Hepatocyte (in vitro differentiated cells): ENCODE data around the gene TXNDC2. TPM values are rescaled to one million over a fixed set of nuclear protein-coding genes. Genes with fewer than 3 reads are reported as not detected.

Experiments
- DNase-seq: peaks from one replicate; pipeline ENCODE4 v3.0.0-alpha.2; 2016; ENCODE audit warnings: low spot score
- H2AFZ ChIP-seq: fragments of 200-600 bp; sonication (generic); 2 replicates; pipeline ENCODE4 v1.6.0; 2016; ENCODE audit warnings: antibody characterized with exemption, mild to moderate bottlenecking
- H3K27ac ChIP-seq: fragments of 200-600 bp; sonication (generic); 2 replicates; pipeline ENCODE4 v1.5.1; 2016; ENCODE audit warnings: mild to moderate bottlenecking
- H3K27me3 ChIP-seq: fragments of 200-600 bp; sonication (generic); 2 replicates; pipeline ENCODE4 v1.6.1; 2016
- H3K36me3 ChIP-seq: fragments of 200-600 bp; sonication (generic); replicated peaks from 2 replicates; pipeline ENCODE4 v1.5.1; 2016; ENCODE audit warnings: low read depth; ENCODE audit not compliant: insufficient read depth
- H3K4me1 ChIP-seq: fragments of 200-600 bp; sonication (generic); 2 replicates; pipeline ENCODE4 v1.5.1; 2016; ENCODE audit warnings: mild to moderate bottlenecking, moderate library complexity; ENCODE audit not compliant: insufficient read depth
- H3K4me2 ChIP-seq: fragments of 200-600 bp; sonication (generic); 2 replicates; pipeline ENCODE4 v1.6.0; 2016
- H3K4me3 ChIP-seq: fragments of 200-600 bp; sonication (generic); 2 replicates; pipeline ENCODE4 v1.5.1; 2016; ENCODE audit warnings: mild to moderate bottlenecking
- H3K79me2 ChIP-seq: fragments of 200-600 bp; sonication (generic); 2 replicates; pipeline ENCODE4 v1.6.0; 2017; ENCODE audit warnings: mild to moderate bottlenecking
- H3K9me2 ChIP-seq: fragments of 200-600 bp; sonication (generic); replicated peaks from 2 replicates; pipeline ENCODE4 v1.6.0; 2017; ENCODE audit warnings: mild to moderate bottlenecking; ENCODE audit not compliant: insufficient read depth
- H3K9me3 ChIP-seq: fragments of 200-600 bp; sonication (generic); 2 replicates; pipeline ENCODE4 v1.5.1; 2016; ENCODE audit warnings: low read depth, mild to moderate bottlenecking
- H4K20me1 ChIP-seq: fragments of 200-600 bp; sonication (generic); 2 replicates; pipeline ENCODE4 v1.6.0; 2016; ENCODE audit warnings: mild to moderate bottlenecking; ENCODE audit not compliant: insufficient read depth, poor library complexity, severe bottlenecking
- CTCF ChIP-seq: fragments of 200-600 bp; sonication (generic); IDR thresholded peaks from 2 replicates; pipeline ENCODE4 v1.5.1; 2016; ENCODE audit warnings: antibody characterized with exemption, mild to moderate bottlenecking; ENCODE audit not compliant: poor library complexity
- EZH2 ChIP-seq: fragments of 200-600 bp; sonication (generic); IDR thresholded peaks from 2 replicates; pipeline ENCODE4 v1.6.1; 2016; ENCODE audit warnings: antibody characterized with exemption, mild to moderate bottlenecking, borderline replicate concordance
- EZH2phosphoT487 ChIP-seq: fragments of 200-600 bp; sonication (generic); IDR thresholded peaks from one replicate; pipeline ENCODE4 v1.6.1; 2018; ENCODE audit warnings: antibody characterized with exemption, mild to moderate bottlenecking, low read depth, moderate library complexity; ENCODE audit not compliant: unreplicated experiment, severe bottlenecking
- WGBS: methylation state at CpG from one replicate; pipeline ENCODE4 v1.1.6; 2016; ENCODE audit warnings: low lambda C conversion rate; ENCODE audit errors: missing lambda C conversion rate; 5-methylcytosine and 5-hydroxymethylcytosine counted together
- polyA plus RNA-seq: library from polyadenylated mRNA; unstranded; fragments of >200 nt; fragmentation: Nextera tagmentation; extraction: Ambion mirVana; gene quantifications from 2 replicates; pipeline ENCODE4 v1.2.1, GENCODE V29; 2016
- total RNA-seq: library from RNA; depleted of rRNA; stranded (reverse); fragments of >200 nt; gene quantifications from 2 replicates; pipeline ENCODE4 v1.2.3, GENCODE V29; 2014

Gene TXNDC2
- total RNA-seq = 0.08 TPM in 1 of 2 replicates, not detected in the other
- polyA plus RNA-seq = 0.41 TPM in 1 of 2 replicates, not detected in the other

GRCh38 chr18:9885170-9886004 lies at the start of gene TXNDC2:
Gene TXNDC2 (plus strand): TSS chr18:9885973. CDS start chr18:9886681, 708 bp downstream.
- H3K4me3 ChIP-seq = no peak within 1 kb of the TSS
- H3K27ac ChIP-seq = no peak within 1 kb of the TSS
- H2AFZ ChIP-seq = no peak within 1 kb of the TSS
- H3K36me3 ChIP-seq = no peaks in the 10 kb centered on the region
- H3K9me3 ChIP-seq = no peaks in the 10 kb centered on the region
- no peaks in the 10 kb centered on the region for H3K9me2 ChIP-seq
- H4K20me1 ChIP-seq = no peaks in the 10 kb centered on the region
- H3K4me2 ChIP-seq = no peak within 1 kb of the TSS
- DNase-seq = no peak
- WGBS = 87% methylated on average over 8 of the region's 8 CpGs
- no peaks in the 10 kb centered on the region for H3K27me3 ChIP-seq
- no peaks in the 10 kb centered on the region for H3K4me1 ChIP-seq
- H3K79me2 ChIP-seq = no peaks in the 10 kb centered on the region
- TF ChIP-seq EZH2phosphoT487 (no peak), EZH2 (no peak), CTCF (no peak)

- 68% methylated on average over 10 of the region's 10 CpGs for WGBS
- H2AFZ ChIP-seq = no peak overlapping the region
- no peaks in the 10 kb centered on the region for H3K79me2 ChIP-seq
- no peaks in the 10 kb centered on the region for H3K9me2 ChIP-seq
- H3K9me3 ChIP-seq = no peaks in the 10 kb centered on the region
- no peak overlapping the region for H3K4me2 ChIP-seq
- no peak for TF ChIP-seq CTCF
- no peaks in the 10 kb centered on the region for H4K20me1 ChIP-seq
- no peak overlapping the region for H3K27ac ChIP-seq
- peaks cover 16% of the 10 kb centered on the region for H3K4me1 ChIP-seq
- peak; percentile 53 for DNase-seq
- H3K4me3 ChIP-seq = no peak overlapping the region
- no peaks in the 10 kb centered on the region for H3K36me3 ChIP-seq
- no peaks in the 10 kb centered on the region for H3K27me3 ChIP-seq
Observed at GRCh38 chr18:9838144-9838877, 47.5 kb upstream of the TXNDC2 start.

- TF ChIP-seq EZH2 (no peak), EZH2phosphoT487 (no peak), CTCF (no peak)
- no peak overlapping the region for H3K4me2 ChIP-seq
- H3K79me2 ChIP-seq = no peaks in the 10 kb centered on the region
- H3K36me3 ChIP-seq = no peaks in the 10 kb centered on the region
- H3K4me1 ChIP-seq = peaks cover 16% of the 10 kb centered on the region
- no peak overlapping the region for H3K27ac ChIP-seq
- no peaks in the 10 kb centered on the region for H4K20me1 ChIP-seq
- H3K27me3 ChIP-seq = no peaks in the 10 kb centered on the region
- H3K9me3 ChIP-seq = no peaks in the 10 kb centered on the region
- WGBS = 94% methylated on average over 8 of the region's 8 CpGs
- H3K4me3 ChIP-seq = no peak overlapping the region
- H3K9me2 ChIP-seq = no peaks in the 10 kb centered on the region
- DNase-seq = no peak
- no peak overlapping the region for H2AFZ ChIP-seq
Observed at GRCh38 chr18:9839211-9839610, 46.6 kb upstream of the TXNDC2 start.
